ENCODE measurements around the gene CDK13.

DNA sequence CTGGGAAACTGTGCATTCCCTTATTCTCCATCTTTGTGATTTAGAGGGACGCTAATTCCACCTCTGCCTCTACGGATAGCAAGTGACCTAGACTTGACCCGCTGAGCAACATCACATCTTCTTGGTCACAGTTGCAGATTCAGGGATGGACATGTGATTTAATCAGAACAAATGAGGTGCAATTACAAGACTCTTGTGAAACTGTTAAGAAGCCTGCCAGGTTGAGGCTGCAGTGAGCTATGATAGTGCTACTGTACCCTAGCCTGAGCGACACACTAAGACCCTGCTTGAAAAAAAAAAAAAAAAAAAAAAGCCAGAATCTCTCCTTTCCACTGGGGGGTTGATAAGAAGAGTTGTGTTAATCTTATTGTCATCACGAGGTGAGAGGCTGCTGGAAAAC is 170.0 kb downstream of the CDK13 start:
- TF ChIP-seq ZBTB7A (IDR thresholded peaks at IDR 0.05; ENCODE audit: borderline replicate concordance, control insufficient read depth, low read depth, low read length) (no peak), FOXK2 (conservative IDR thresholded peaks at IDR 0.05 in 1 of 2, IDR thresholded peaks at IDR 0.05 in 1 of 2; ENCODE audit: low read depth in 2 of 2) (no peak), TAF9B (IDR thresholded peaks at IDR 0.05; ENCODE audit: partially characterized antibody) (no peak)
